C4-2B (cell line): ENCODE measurements around the gene DNAJC5.

Source experiments
- ZFX ChIP-seq: fragments of 450-650 bp; IDR thresholded peaks from 2 replicates; pipeline ENCODE4 v1.6.1; 2017
- TF ChIP-seq, protein P1 (sequence below): fragments of 450-650 bp; conservative IDR thresholded peaks from 2 replicates; pipeline ENCODE4 v1.5.1; 2017; ENCODE audit warnings: mild to moderate bottlenecking

DNA sequence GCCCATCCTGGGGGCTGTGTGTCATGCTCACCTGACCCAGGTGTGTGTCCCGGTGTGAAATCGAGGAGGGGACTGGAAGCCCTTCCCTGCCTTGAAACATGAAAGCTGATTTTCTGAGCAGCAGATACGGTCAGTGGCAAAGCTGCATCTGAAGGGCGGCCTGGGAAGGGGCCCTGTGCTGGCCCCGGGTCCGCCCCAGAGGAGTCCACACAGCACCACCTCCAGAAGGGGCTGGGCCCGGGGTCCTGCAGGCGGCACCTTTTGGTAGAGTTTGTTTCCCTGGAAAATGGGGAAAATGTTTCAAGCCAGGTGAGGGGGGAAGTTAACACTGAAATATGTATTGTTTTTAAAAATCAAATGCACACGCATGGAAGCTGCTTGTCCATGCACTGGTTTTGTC, 40.5 kb downstream of the DNAJC5 start:
- TF ChIP-seq, protein P1, sequence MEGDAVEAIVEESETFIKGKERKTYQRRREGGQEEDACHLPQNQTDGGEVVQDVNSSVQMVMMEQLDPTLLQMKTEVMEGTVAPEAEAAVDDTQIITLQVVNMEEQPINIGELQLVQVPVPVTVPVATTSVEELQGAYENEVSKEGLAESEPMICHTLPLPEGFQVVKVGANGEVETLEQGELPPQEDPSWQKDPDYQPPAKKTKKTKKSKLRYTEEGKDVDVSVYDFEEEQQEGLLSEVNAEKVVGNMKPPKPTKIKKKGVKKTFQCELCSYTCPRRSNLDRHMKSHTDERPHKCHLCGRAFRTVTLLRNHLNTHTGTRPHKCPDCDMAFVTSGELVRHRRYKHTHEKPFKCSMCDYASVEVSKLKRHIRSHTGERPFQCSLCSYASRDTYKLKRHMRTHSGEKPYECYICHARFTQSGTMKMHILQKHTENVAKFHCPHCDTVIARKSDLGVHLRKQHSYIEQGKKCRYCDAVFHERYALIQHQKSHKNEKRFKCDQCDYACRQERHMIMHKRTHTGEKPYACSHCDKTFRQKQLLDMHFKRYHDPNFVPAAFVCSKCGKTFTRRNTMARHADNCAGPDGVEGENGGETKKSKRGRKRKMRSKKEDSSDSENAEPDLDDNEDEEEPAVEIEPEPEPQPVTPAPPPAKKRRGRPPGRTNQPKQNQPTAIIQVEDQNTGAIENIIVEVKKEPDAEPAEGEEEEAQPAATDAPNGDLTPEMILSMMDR: no peak
- TF ChIP-seq ZFX: no peak
